HEK293 (cell line): Measurements from ENCODE around the gene MLLT3.
A peak's percentile ranks its signal among the peaks of the same experiment; 100 is the strongest.

Experiments used
- CTCF ChIA-PET: fragments of 350-600 bp; formaldehyde crosslinking; extraction: SDS; loops from one replicate; lab custom pipeline; 2021; ENCODE audit warnings: antibody characterized with exemption; lab: Yijun Ruan, JAX
- POLR2A ChIA-PET: fragments of 300-600 bp; formaldehyde crosslinking; extraction: SDS; loops from one replicate; lab custom pipeline; 2020; ENCODE audit warnings: antibody characterized with exemption, inconsistent platforms; lab: Yijun Ruan, JAX
- H3K27ac ChIP-seq: fragments of 200-500 bp; sonication (Bioruptor generic); 2 replicates; pipeline ENCODE4 v1.5.1; 2014; ENCODE audit warnings: low read depth, low read length, control low read depth, inconsistent platforms; ENCODE audit errors: extremely low read depth
- H3K36me3 ChIP-seq, 2 experiments: fragments of 200-500 bp in 1 of 2; sonication (Bioruptor generic) in 1 of 2; 1 replicate in 1 of 2; 2 replicates in 1 of 2; pipeline ENCODE4 v1.5.1; 2014 to 2017; ENCODE audit warnings: inconsistent platforms in 2 of 2, low read length in 2 of 2; ENCODE audit not compliant: control insufficient read depth in 2 of 2, insufficient read depth in 1 of 2
- H3K4me1 ChIP-seq: fragments of 200-500 bp; sonication (Bioruptor generic); 2 replicates; pipeline ENCODE4 v1.5.1; 2014; ENCODE audit warnings: mild to moderate bottlenecking, low read length, inconsistent platforms; ENCODE audit not compliant: control insufficient read depth, insufficient read depth
- H3K4me3 ChIP-seq: 2 replicates; pipeline ENCODE4 v1.5.1; 2011; ENCODE audit warnings: low read depth, mild to moderate bottlenecking, control low read depth, low read length, moderate library complexity
- H3K9me3 ChIP-seq: fragments of 200-500 bp; sonication (Bioruptor generic); 2 replicates; pipeline ENCODE4 v1.5.1; 2014; ENCODE audit warnings: low read depth, low read length, inconsistent platforms; ENCODE audit not compliant: control insufficient read depth, insufficient read depth
- BCL11B ChIP-seq: fragments of 450-650 bp; formaldehyde crosslinking; IDR thresholded peaks from 2 replicates; pipeline ENCODE4 v1.5.1; 2016; ENCODE audit warnings: low read depth, missing biosample characterization, missing genetic modification characterization
- FEZF1 ChIP-seq: fragments of 450-650 bp; formaldehyde crosslinking; IDR thresholded peaks from 2 replicates; pipeline ENCODE4 v1.5.1; 2016; ENCODE audit warnings: missing biosample characterization, missing genetic modification characterization
- KLF9 ChIP-seq: fragments of 450-650 bp; formaldehyde crosslinking; IDR thresholded peaks from 2 replicates; pipeline ENCODE4 v1.5.1; 2016; ENCODE audit warnings: missing biosample characterization, missing genetic modification characterization, low read depth
- PRDM1 ChIP-seq: fragments of 450-650 bp; formaldehyde crosslinking; IDR thresholded peaks from 2 replicates; pipeline ENCODE4; 2016; ENCODE audit warnings: missing biosample characterization, missing genetic modification characterization
- SP2 ChIP-seq: fragments of 450-650 bp; formaldehyde crosslinking; IDR thresholded peaks from 2 replicates; pipeline ENCODE4 v1.5.1; 2016; ENCODE audit warnings: missing biosample characterization, missing genetic modification characterization
- TCF7L2 ChIP-seq: IDR thresholded peaks from 2 replicates; pipeline ENCODE4 v1.6.1; 2011; ENCODE audit warnings: low read depth, mild to moderate bottlenecking, inconsistent platforms, low read length, moderate library complexity, borderline replicate concordance
- ZBTB26 ChIP-seq: fragments of 450-650 bp; formaldehyde crosslinking; optimal IDR thresholded peaks from 2 replicates; pipeline ENCODE3; 2016; ENCODE audit warnings: missing biosample characterization, mild to moderate bottlenecking, missing genetic modification characterization
- ZBTB48 ChIP-seq: fragments of 450-650 bp; formaldehyde crosslinking; IDR thresholded peaks from 2 replicates; pipeline ENCODE4 v1.5.1; 2016; ENCODE audit warnings: missing biosample characterization, missing genetic modification characterization
- ZBTB7A ChIP-seq: fragments of 450-650 bp; formaldehyde crosslinking; IDR thresholded peaks from 2 replicates; pipeline ENCODE4 v1.5.1; 2016; ENCODE audit warnings: low read depth, missing biosample characterization, missing genetic modification characterization
- ZBTB8A ChIP-seq: fragments of 450-650 bp; formaldehyde crosslinking; IDR thresholded peaks from 2 replicates; pipeline ENCODE4 v1.5.1; 2016; ENCODE audit warnings: missing biosample characterization, missing genetic modification characterization
- ZIC2 ChIP-seq: fragments of 450-650 bp; formaldehyde crosslinking; IDR thresholded peaks from 2 replicates; pipeline ENCODE4 v1.5.1; 2016; ENCODE audit warnings: missing biosample characterization, missing genetic modification characterization
- ZNF146 ChIP-seq: fragments of 450-650 bp; formaldehyde crosslinking; IDR thresholded peaks from 2 replicates; pipeline ENCODE4 v1.5.1; 2016; ENCODE audit warnings: missing biosample characterization, missing genetic modification characterization
- ZNF175 ChIP-seq: fragments of 450-650 bp; formaldehyde crosslinking; IDR thresholded peaks from 2 replicates; pipeline ENCODE4 v1.5.1; 2016; ENCODE audit warnings: missing biosample characterization, missing genetic modification characterization
- ZNF19 ChIP-seq: fragments of 450-650 bp; formaldehyde crosslinking; IDR thresholded peaks from 2 replicates; pipeline ENCODE4; 2016; ENCODE audit warnings: missing biosample characterization, missing genetic modification characterization, low read depth
- ZNF324 ChIP-seq: fragments of 450-650 bp; formaldehyde crosslinking; IDR thresholded peaks from 2 replicates; pipeline ENCODE4 v1.5.1; 2016; ENCODE audit warnings: missing biosample characterization, missing genetic modification characterization
- ZNF335 ChIP-seq: fragments of 450-650 bp; formaldehyde crosslinking; conservative IDR thresholded peaks from 2 replicates; pipeline ENCODE4 v1.5.1; 2016; ENCODE audit warnings: missing biosample characterization, missing genetic modification characterization
- ZNF341 ChIP-seq: fragments of 450-650 bp; formaldehyde crosslinking; IDR thresholded peaks from 2 replicates; pipeline ENCODE4; 2016; ENCODE audit warnings: low read depth, missing biosample characterization, missing genetic modification characterization
- ZNF366 ChIP-seq: fragments of 450-650 bp; formaldehyde crosslinking; conservative IDR thresholded peaks from 2 replicates; pipeline ENCODE4 v1.5.1; 2016; ENCODE audit warnings: missing biosample characterization, missing genetic modification characterization
- ZNF600 ChIP-seq: fragments of 450-650 bp; formaldehyde crosslinking; IDR thresholded peaks from 2 replicates; pipeline ENCODE4 v1.5.1; 2016; ENCODE audit warnings: missing biosample characterization, missing genetic modification characterization
- ZNF660 ChIP-seq: fragments of 450-650 bp; IDR thresholded peaks from 2 replicates; pipeline ENCODE4 v1.5.1; 2018; ENCODE audit warnings: missing biosample characterization, mild to moderate bottlenecking, missing genetic modification characterization
- ZSCAN18 ChIP-seq: fragments of 450-650 bp; formaldehyde crosslinking; IDR thresholded peaks from 2 replicates; pipeline ENCODE4 v1.5.1; 2016; ENCODE audit warnings: missing biosample characterization, missing genetic modification characterization
- ZSCAN23 ChIP-seq: fragments of 450-650 bp; formaldehyde crosslinking; IDR thresholded peaks from 2 replicates; pipeline ENCODE4 v1.5.1; 2016; ENCODE audit warnings: missing biosample characterization, missing genetic modification characterization
- TF ChIP-seq, protein P1 (sequence below): fragments of 450-650 bp; formaldehyde crosslinking; IDR thresholded peaks from 2 replicates; pipeline ENCODE4 v1.5.1; 2016; ENCODE audit warnings: missing biosample characterization, missing genetic modification characterization

The MLLT3 gene

DNA sequence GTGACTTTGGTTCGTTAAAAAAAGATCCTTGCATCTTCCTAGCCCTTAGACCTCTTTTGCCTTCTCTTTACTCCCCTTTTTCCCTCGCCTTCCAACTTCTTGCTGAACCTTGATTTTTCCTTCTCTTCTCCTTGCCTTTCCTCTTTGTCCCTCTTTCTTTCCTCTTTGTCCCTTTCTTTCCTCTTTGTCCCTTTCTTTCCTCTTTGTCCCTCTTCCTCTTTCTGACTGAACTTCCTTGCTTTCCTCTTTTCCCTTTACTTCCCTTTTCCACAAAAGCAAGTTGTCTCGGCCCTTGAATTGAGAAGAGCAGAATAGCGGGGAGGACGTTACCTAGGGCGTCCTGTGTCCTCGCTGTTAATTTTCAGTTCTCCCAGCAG is 1.4 kb upstream of the MLLT3 start (continued):
- TF ChIP-seq ZBTB8A (peak; percentile 19; the same call in 1 of the 2 replicates), ZNF19 (tag by site-specific recombination) (no peak), ZNF146 (tag by site-specific recombination) (no peak), BCL11B (no peak), ZBTB48 (tag by site-specific recombination) (peak; percentile 69; the same call in 1 of the 2 replicates), ZNF600 (tag by site-specific recombination) (peak; percentile 77)

DNA sequence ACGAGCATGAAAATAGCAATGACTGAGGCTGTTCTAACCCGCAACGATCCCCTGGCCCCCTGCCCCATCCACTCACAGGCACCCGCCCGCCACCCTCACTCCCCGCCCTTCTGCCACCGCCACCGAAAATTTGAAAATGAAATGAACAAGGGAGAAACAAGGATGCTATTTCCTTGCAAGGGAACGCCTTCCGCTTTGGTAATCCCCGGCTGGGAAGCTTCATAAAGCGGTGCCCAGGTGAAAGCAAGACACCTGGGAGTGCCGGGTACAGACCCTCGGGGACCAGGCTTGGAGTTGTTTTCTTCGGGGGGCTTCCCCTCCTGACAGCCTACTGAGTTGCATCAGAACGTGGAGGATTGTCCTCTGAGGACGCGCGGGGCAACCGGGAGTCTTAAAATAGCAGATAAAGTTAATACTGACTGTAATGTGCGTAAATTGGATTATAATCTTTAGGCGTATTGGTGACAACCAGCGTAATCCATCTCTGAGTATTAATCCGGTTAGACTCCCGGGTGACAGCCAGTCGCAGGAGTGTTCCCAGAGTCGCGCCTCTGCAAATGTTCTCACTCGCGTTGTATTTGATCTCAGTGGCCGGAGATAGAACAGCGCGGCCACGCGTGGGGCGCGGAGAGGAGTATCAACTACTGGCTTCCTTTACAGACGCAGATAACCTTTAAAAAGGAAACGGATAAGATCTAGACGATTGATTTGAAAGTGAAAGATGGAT is 885 bp upstream of the MLLT3 start:
- ChIA-PET POLR2A (interaction anchor here (1.1 to 2.2 kb wide), 23 partner anchors 10 to 318 kb away, joined by 3 to 53 read pairs (median 6); partner anchors contain the start of gene FOCAD), CTCF (interaction anchor here (0.6 to 2.6 kb wide), 10 partner anchors 11 to 489 kb away, joined by 3 to 10 read pairs (median 4); no protein-coding TSS in a partner anchor)
- H3K27ac ChIP-seq, result peak overlapping the region; percentile 99
- H3K4me1 ChIP-seq, result peaks cover 10% of the 10 kb centered on the region; the same call in 1 of the 2 replicates
- TF ChIP-seq FEZF1 (peak; percentile 65), ZNF175 (no peak), KLF9 (no peak), ZSCAN18 (tag by site-specific recombination) (no peak), SP2 (no peak), ZNF341 (tag by site-specific recombination) (peak; percentile 74; the same call in 1 of the 2 replicates), TCF7L2 (0 out of 2 replicates have a peak, but pooled peaks have one; percentile 22), ZSCAN23 (tag by site-specific recombination) (0 out of 2 replicates have a peak, but pooled peaks have one; percentile 39), ZBTB26 (tag by site-specific recombination) (peak; percentile 38), PRDM1 (tag by site-specific recombination) (0 out of 2 replicates have a peak, but pooled peaks have one; percentile 3), ZNF660 (tag by site-specific recombination) (0 out of 2 replicates have a peak, but pooled peaks have one; percentile 31), ZNF335 (tag by site-specific recombination) (peak; percentile 82), ZBTB48 (tag by site-specific recombination) (peak; percentile 48; the same call in 1 of the 2 replicates), ZNF366 (tag by site-specific recombination) (peak; percentile 15; the same call in 1 of the 2 replicates), ZNF324 (tag by site-specific recombination) (no peak), ZBTB7A (0 out of 2 replicates have a peak, but pooled peaks have one; percentile 6), ZIC2 (tag by site-specific recombination) (no peak)
- TF ChIP-seq, protein P1, sequence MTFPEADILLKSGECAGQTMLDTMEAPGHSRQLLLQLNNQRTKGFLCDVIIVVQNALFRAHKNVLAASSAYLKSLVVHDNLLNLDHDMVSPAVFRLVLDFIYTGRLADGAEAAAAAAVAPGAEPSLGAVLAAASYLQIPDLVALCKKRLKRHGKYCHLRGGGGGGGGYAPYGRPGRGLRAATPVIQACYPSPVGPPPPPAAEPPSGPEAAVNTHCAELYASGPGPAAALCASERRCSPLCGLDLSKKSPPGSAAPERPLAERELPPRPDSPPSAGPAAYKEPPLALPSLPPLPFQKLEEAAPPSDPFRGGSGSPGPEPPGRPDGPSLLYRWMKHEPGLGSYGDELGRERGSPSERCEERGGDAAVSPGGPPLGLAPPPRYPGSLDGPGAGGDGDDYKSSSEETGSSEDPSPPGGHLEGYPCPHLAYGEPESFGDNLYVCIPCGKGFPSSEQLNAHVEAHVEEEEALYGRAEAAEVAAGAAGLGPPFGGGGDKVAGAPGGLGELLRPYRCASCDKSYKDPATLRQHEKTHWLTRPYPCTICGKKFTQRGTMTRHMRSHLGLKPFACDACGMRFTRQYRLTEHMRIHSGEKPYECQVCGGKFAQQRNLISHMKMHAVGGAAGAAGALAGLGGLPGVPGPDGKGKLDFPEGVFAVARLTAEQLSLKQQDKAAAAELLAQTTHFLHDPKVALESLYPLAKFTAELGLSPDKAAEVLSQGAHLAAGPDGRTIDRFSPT, result no peak
- TF ChIP-seq, all 188 proteins: peak for 11
- Histone ChIP-seq H3K9me3 (no peaks in the 10 kb centered on the region), H3K36me3 (no peaks in the 10 kb centered on the region), H3K4me3 (peak overlapping the region; percentile 86)
